Caco-2 (cell line): Measurements from ENCODE around the gene PCDHGC4. TPM values are rescaled to one million over a fixed set of nuclear protein-coding genes. Genes with fewer than 3 reads are reported as not detected.

Source experiments
- BruUV-seq: library from RNA; stranded (reverse); fragments of 400-500 nt; replicated peaks from 2 replicates; lab custom pipeline; 2021; lab: Mats Ljungman, UMichigan
- CTCF ChIA-PET: fragments of 300-600 bp; sonication (Branson Sonifier 250); formaldehyde crosslinking; loops from one replicate; lab custom pipeline; 2022; ENCODE audit warnings: antibody characterized with exemption; lab: Charles Lee
- POLR2A ChIA-PET: fragments of 300-600 bp; sonication (Branson Sonifier 250); formaldehyde crosslinking; loops from one replicate; lab custom pipeline; 2022; ENCODE audit warnings: antibody characterized with exemption; lab: Charles Lee
- DNase-seq, 2 experiments: peaks; one replicate each; pipeline versions ENCODE4 v3.0.0 to v3.0.0-alpha.2; 2020 to 2022
- H3K27me3 ChIP-seq: replicated peaks from 2 replicates; pipeline ENCODE4 v1.6.0; 2011; ENCODE audit warnings: low read length; ENCODE audit not compliant: control insufficient read depth, insufficient read depth
- H3K36me3 ChIP-seq: 2 replicates; pipeline ENCODE4 v1.5.1; 2011; ENCODE audit warnings: low read length; ENCODE audit not compliant: control insufficient read depth, insufficient read depth
- H3K4me1 ChIP-seq: fragments of 250-450 bp; sonication (Bioruptor Pico); 2 replicates; pipeline ENCODE4 v1.5.1; 2020; ENCODE audit warnings: mild to moderate bottlenecking
- H3K4me3 ChIP-seq: 2 replicates; pipeline ENCODE4 v1.5.1; 2011; ENCODE audit warnings: low read depth, mild to moderate bottlenecking, control low read depth, low read length
- H3K9me3 ChIP-seq: fragments of 250-450 bp; sonication (Bioruptor Pico); 2 replicates; pipeline ENCODE4 v1.5.1; 2020; ENCODE audit warnings: mild to moderate bottlenecking, moderate library complexity
- H3K27ac Mint-ChIP-seq: one replicate; pipeline ENCODE4 v1.8.0; 2022; ENCODE audit warnings: mixed read lengths; ENCODE audit not compliant: unreplicated experiment
- H3K27me3 Mint-ChIP-seq: one replicate; pipeline ENCODE4 v1.8.0; 2022; ENCODE audit warnings: mixed read lengths; ENCODE audit not compliant: insufficient read depth, unreplicated experiment
- H3K36me3 Mint-ChIP-seq: one replicate; pipeline ENCODE4 v1.8.0; 2022; ENCODE audit warnings: mild to moderate bottlenecking, mixed read lengths; ENCODE audit not compliant: insufficient read depth, unreplicated experiment
- H3K4me1 Mint-ChIP-seq: one replicate; pipeline ENCODE4 v1.8.0; 2022; ENCODE audit warnings: low read depth, mixed read lengths; ENCODE audit not compliant: unreplicated experiment
- H3K4me3 Mint-ChIP-seq: one replicate; pipeline ENCODE4 v1.8.0; 2022; ENCODE audit warnings: mild to moderate bottlenecking, moderate library complexity, mixed read lengths; ENCODE audit not compliant: unreplicated experiment
- H3K9me3 Mint-ChIP-seq: one replicate; pipeline ENCODE4 v1.8.0; 2022; ENCODE audit warnings: mixed read lengths; ENCODE audit not compliant: unreplicated experiment
- intact Hi-C: fragments of 100-400 bp; cut with micrococcal nuclease; formaldehyde crosslinking; loops from one replicate; pipeline ENCODE4 v1.10.0; 2022; ENCODE audit not compliant: unreplicated experiment
- total RNA-seq: library from RNA; stranded (reverse); gene quantifications from 2 replicates; pipeline ENCODE4 v1.2.3, GENCODE V29; 2022
- TF ChIP-seq, protein P1 (sequence below), 2 experiments: fragments of 200-600 bp in 1 of 2; IDR thresholded peaks; 1 replicate in 1 of 2; 2 replicates in 1 of 2; pipeline versions ENCODE4 v1.5.1 to v1.8.0; 2011 to 2022; ENCODE audit warnings: antibody characterized with exemption in 1 of 2, control low read depth in 1 of 2, inconsistent platforms in 1 of 2, low read depth in 1 of 2, low read length in 1 of 2, mild to moderate bottlenecking in 1 of 2, moderate library complexity in 1 of 2; ENCODE audit not compliant: insufficient read depth in 1 of 2, severe bottlenecking in 1 of 2, unreplicated experiment in 1 of 2

Gene PCDHGC4
- total RNA-seq, 1 experiment from 2014 or later, result 0.39 TPM

DNA sequence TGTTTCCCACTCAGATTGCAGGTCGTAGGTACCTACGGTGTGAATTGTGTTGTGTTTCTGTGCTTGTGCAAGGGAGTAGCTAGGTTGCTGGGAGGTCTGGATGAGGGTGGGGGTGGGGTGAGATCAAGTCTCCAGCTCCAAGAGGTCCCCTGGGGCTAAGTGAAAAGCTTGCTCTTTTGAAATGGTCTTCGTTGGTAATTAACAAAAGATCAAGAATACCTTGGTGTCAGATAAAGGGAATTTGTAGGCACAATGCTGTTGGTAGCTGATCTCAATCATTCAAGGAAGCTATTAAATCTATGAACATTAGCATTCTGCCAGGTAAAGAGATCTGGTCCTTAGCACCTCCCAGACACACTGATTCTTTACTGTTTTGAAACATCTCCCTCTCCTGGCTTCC lies 928 bp upstream of the PCDHGC4 start:
- Mint-ChIP-seq H3K9me3 (no peaks in the 10 kb centered on the region), H3K36me3 (no peaks in the 10 kb centered on the region), H3K4me3 (no peak overlapping the region), H3K4me1 (no peaks in the 10 kb centered on the region), H3K27ac (no peak overlapping the region), H3K27me3 (no peaks in the 10 kb centered on the region)
- no TSS peak for BruUV-seq
- Histone ChIP-seq H3K27me3 (no peaks in the 10 kb centered on the region), H3K4me3 (no peak overlapping the region), H3K4me1 (no peaks in the 10 kb centered on the region), H3K9me3 (no peaks in the 10 kb centered on the region), H3K36me3 (no peaks in the 10 kb centered on the region)
- CTCF ChIA-PET, result no interaction called here
- no peak for DNase-seq
- intact Hi-C loops, result no loop called here
- TF ChIP-seq, protein P1, sequence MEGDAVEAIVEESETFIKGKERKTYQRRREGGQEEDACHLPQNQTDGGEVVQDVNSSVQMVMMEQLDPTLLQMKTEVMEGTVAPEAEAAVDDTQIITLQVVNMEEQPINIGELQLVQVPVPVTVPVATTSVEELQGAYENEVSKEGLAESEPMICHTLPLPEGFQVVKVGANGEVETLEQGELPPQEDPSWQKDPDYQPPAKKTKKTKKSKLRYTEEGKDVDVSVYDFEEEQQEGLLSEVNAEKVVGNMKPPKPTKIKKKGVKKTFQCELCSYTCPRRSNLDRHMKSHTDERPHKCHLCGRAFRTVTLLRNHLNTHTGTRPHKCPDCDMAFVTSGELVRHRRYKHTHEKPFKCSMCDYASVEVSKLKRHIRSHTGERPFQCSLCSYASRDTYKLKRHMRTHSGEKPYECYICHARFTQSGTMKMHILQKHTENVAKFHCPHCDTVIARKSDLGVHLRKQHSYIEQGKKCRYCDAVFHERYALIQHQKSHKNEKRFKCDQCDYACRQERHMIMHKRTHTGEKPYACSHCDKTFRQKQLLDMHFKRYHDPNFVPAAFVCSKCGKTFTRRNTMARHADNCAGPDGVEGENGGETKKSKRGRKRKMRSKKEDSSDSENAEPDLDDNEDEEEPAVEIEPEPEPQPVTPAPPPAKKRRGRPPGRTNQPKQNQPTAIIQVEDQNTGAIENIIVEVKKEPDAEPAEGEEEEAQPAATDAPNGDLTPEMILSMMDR (IDR thresholded peaks at IDR 0.05; ENCODE audit: insufficient read depth in 1 of 2, low read depth in 1 of 2, low read length in 1 of 2, severe bottlenecking in 1 of 2, unreplicated experiment in 1 of 2), result no peak
- POLR2A ChIA-PET, result interaction anchor here (0.6 kb wide), 1 partner anchor 765 kb away, joined by 4 read pairs; no protein-coding TSS in a partner anchor

DNA sequence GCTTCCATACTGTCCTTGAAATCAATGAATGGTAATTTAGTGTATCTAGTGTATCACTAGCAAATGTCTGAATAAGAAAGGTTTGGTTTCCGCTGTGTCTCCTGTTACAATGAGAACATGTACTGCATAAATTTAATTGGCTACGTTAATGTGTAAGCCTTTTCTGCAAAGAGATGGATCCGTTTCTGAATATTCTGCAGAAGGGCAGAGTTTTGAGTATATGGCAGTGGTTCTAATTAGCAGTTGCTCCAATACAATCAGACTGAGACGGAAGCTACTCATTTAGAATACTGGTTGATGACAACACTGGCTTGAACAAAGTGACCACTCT lies 555 bp upstream of the PCDHGC4 start:
- TF ChIP-seq, protein P1 (IDR thresholded peaks at IDR 0.05; ENCODE audit: insufficient read depth in 1 of 2, low read depth in 1 of 2, low read length in 1 of 2, severe bottlenecking in 1 of 2, unreplicated experiment in 1 of 2), result no peak
- no TSS peak for BruUV-seq
- Histone ChIP-seq H3K4me1 (no peaks in the 10 kb centered on the region), H3K9me3 (no peaks in the 10 kb centered on the region), H3K4me3 (no peak overlapping the region), H3K27me3 (no peaks in the 10 kb centered on the region), H3K36me3 (no peaks in the 10 kb centered on the region)
- H3K4me1 Mint-ChIP-seq, result no peaks in the 10 kb centered on the region
- no peak for DNase-seq
- H3K36me3 Mint-ChIP-seq, result no peaks in the 10 kb centered on the region
- ChIA-PET CTCF (no interaction called here), POLR2A (interaction anchor here (0.6 kb wide), 1 partner anchor 765 kb away, joined by 4 read pairs; no protein-coding TSS in a partner anchor)
- no peak overlapping the region for H3K4me3 Mint-ChIP-seq
- intact Hi-C loops, result no loop called here
- H3K9me3 Mint-ChIP-seq, result no peaks in the 10 kb centered on the region
- no peak overlapping the region for H3K27ac Mint-ChIP-seq
- H3K27me3 Mint-ChIP-seq, result no peaks in the 10 kb centered on the region

DNA sequence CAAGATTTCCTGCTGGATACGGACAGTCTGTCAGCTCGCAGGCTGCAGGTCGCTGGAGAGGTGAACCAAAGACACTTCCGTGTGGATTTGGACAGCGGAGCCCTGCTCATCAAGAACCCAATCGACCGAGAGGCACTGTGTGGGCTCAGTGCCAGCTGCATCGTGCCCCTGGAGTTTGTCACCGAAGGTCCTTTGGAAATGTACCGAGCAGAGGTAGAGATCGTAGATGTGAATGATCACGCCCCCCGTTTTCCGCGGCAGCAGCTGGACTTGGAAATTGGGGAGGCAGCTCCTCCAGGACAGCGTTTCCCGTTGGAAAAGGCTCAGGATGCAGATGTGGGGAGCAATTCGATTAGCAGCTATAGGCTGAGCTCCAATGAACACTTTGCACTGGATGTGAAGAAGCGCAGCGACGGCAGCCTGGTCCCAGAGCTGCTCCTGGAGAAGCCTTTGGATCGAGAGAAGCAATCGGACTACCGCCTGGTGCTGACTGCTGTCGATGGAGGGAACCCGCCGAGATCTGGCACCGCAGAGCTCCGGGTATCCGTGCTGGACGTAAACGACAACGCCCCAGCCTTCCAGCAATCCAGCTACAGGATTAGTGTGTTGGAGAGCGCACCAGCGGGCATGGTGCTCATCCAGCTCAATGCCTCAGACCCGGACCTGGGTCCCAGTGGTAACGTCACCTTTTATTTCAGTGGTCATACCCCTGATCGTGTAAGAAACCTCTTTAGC lies 658 bp downstream of the PCDHGC4 start:
- Mint-ChIP-seq H3K9me3 (no peaks in the 10 kb centered on the region), H3K36me3 (no peaks in the 10 kb centered on the region), H3K27ac (no peak overlapping the region), H3K4me3 (no peak overlapping the region), H3K27me3 (no peaks in the 10 kb centered on the region), H3K4me1 (no peaks in the 10 kb centered on the region)
- no peaks in the 10 kb centered on the region for H3K36me3 ChIP-seq
- no peak overlapping the region for H3K4me3 ChIP-seq
- TF ChIP-seq, protein P1 (IDR thresholded peaks at IDR 0.05; ENCODE audit: insufficient read depth in 1 of 2, low read depth in 1 of 2, low read length in 1 of 2, severe bottlenecking in 1 of 2, unreplicated experiment in 1 of 2), result no peak
- ChIA-PET POLR2A (no interaction called here), CTCF (no interaction called here)
- H3K4me1 ChIP-seq, result no peaks in the 10 kb centered on the region
- no TSS peak for BruUV-seq
- no peak for DNase-seq
- H3K27me3 ChIP-seq, result no peaks in the 10 kb centered on the region
- no peaks in the 10 kb centered on the region for H3K9me3 ChIP-seq
- intact Hi-C loops, result no loop called here
